Measurements from ENCODE around the gene HPCAL4. TPM values are rescaled to one million over a fixed set of nuclear protein-coding genes. Genes with fewer than 3 reads are reported as not detected.

Gene HPCAL4
- total RNA-seq, 1 experiment from 2014 or later: 0.14 TPM

DNA sequence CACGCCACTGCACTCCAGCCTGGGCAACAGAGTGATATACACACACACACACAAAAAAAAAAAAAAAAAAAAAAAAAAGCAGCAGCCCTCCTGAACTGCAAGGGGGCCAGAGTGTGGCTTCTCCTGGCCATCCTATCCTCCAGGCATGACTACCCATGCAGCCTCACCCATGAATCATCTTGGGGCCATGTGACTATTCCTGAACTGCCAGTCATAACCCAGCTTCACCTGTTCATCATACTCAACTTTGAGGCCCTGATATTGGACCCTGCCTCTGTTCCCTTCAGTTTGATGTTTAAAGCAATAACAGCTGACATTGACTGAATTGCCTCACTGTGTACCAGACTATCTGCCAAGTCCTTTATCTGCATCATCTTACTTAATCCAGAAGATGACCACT lies 2.8 kb upstream of the HPCAL4 start:
- CTCF ChIA-PET: interaction anchor here (0.7 kb wide), 1 partner anchor 39 kb away, joined by 4 read pairs; no protein-coding TSS in a partner anchor
- BruUV-seq (replicated peaks): no TSS peak
- Histone ChIP-seq H3K4me1 (peaks cover 4% of the 10 kb centered on the region; the same call in 1 of the 2 replicates), H3K36me3 (ENCODE audit: control insufficient read depth, insufficient read depth, low read length) (no peaks in the 10 kb centered on the region), H3K9me3 (no peaks in the 10 kb centered on the region), H3K27me3 (replicated peaks; ENCODE audit: control insufficient read depth, insufficient read depth, low read length) (no peaks in the 10 kb centered on the region; the same call in 1 of the 2 replicates), H3K4me3 (ENCODE audit: low read depth, low read length) (no peak overlapping the region)
- intact Hi-C loops (cut with micrococcal nuclease; ENCODE audit: unreplicated experiment): no loop called here
- H3K9me3 Mint-ChIP-seq (ENCODE audit: unreplicated experiment): no peaks in the 10 kb centered on the region
- H3K27ac Mint-ChIP-seq (ENCODE audit: unreplicated experiment): no peak overlapping the region
- H3K36me3 Mint-ChIP-seq (ENCODE audit: insufficient read depth, unreplicated experiment): no peaks in the 10 kb centered on the region
- TF ChIP-seq, protein P1, sequence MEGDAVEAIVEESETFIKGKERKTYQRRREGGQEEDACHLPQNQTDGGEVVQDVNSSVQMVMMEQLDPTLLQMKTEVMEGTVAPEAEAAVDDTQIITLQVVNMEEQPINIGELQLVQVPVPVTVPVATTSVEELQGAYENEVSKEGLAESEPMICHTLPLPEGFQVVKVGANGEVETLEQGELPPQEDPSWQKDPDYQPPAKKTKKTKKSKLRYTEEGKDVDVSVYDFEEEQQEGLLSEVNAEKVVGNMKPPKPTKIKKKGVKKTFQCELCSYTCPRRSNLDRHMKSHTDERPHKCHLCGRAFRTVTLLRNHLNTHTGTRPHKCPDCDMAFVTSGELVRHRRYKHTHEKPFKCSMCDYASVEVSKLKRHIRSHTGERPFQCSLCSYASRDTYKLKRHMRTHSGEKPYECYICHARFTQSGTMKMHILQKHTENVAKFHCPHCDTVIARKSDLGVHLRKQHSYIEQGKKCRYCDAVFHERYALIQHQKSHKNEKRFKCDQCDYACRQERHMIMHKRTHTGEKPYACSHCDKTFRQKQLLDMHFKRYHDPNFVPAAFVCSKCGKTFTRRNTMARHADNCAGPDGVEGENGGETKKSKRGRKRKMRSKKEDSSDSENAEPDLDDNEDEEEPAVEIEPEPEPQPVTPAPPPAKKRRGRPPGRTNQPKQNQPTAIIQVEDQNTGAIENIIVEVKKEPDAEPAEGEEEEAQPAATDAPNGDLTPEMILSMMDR (IDR thresholded peaks at IDR 0.05; ENCODE audit: insufficient read depth in 1 of 2, low read depth in 1 of 2, low read length in 1 of 2, severe bottlenecking in 1 of 2, unreplicated experiment in 1 of 2): no peak
- H3K4me3 Mint-ChIP-seq (ENCODE audit: unreplicated experiment): no peak overlapping the region
- peaks cover 17% of the 10 kb centered on the region for H3K27me3 Mint-ChIP-seq (ENCODE audit: insufficient read depth, unreplicated experiment)
- DNase-seq: no peak
- POLR2A ChIA-PET: no interaction called here
- no peaks in the 10 kb centered on the region for H3K4me1 Mint-ChIP-seq (ENCODE audit: low read depth, unreplicated experiment)

DNA sequence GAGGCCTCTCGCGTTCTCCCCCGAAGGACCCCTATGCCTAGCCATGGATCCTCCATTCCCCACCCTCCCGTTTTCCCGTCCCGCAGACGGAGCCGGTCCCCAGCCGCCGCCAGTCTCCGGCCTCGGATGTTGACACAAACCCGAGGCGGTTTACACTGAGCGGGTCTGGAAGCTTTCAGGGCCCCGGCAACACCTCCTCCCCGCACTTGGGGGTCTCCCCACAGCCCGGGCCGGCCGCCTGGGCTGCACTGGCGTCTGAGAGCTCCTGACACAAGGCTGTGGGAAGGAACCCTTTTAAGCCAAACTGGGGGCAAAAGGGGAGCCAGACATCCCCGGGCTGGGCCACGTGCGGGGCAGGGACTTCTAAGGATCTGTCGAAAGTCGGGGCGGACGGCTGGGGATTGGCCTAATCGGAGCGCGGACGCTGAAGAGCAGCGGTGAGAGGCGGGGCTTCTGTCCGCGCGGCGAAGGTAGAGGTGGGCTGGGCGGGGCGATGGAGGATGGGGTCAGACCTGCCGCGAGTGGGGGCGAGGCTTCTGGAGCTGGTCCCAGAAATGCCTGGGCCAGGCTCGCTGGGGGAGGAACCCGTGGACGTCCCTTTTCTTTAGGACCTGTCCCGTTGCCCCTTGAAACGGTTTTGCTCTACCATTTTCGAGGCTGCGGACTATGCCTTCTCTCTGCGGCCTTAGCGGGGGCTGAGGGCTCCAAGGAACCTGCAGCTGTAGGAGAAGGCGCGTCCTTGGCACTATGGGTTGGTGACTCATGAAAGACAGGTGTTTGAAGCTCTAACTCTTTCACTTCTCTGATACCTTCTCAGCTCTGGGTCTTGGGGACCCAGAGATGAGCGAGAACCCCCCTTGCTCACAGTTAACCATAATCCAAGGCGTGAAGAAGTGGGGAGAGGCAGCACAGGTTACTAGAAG lies 1.2 kb upstream of the HPCAL4 start:
- Histone ChIP-seq H3K4me3 (ENCODE audit: low read depth, low read length) (peak overlapping the region; percentile 30), H3K9me3 (no peaks in the 10 kb centered on the region), H3K36me3 (ENCODE audit: control insufficient read depth, insufficient read depth, low read length) (no peaks in the 10 kb centered on the region), H3K27me3 (replicated peaks; ENCODE audit: control insufficient read depth, insufficient read depth, low read length) (no peaks in the 10 kb centered on the region; the same call in 1 of the 2 replicates), H3K4me1 (peaks cover 4% of the 10 kb centered on the region; the same call in 1 of the 2 replicates)
- POLR2A ChIA-PET: interaction anchor here (1.3 kb wide), 1 partner anchor 9 kb away, joined by 4 read pairs; no protein-coding TSS in a partner anchor
- intact Hi-C loops (cut with micrococcal nuclease; ENCODE audit: unreplicated experiment): no loop called here
- CTCF ChIA-PET: interaction anchor here (0.5 to 0.6 kb wide), 2 partner anchors 37 to 641 kb away, joined by 3 to 4 read pairs; no protein-coding TSS in a partner anchor
- DNase-seq: no peak
- Mint-ChIP-seq H3K4me1 (ENCODE audit: low read depth, unreplicated experiment) (no peaks in the 10 kb centered on the region), H3K36me3 (ENCODE audit: insufficient read depth, unreplicated experiment) (no peaks in the 10 kb centered on the region), H3K27me3 (ENCODE audit: insufficient read depth, unreplicated experiment) (peaks cover 16% of the 10 kb centered on the region), H3K9me3 (ENCODE audit: unreplicated experiment) (no peaks in the 10 kb centered on the region), H3K27ac (ENCODE audit: unreplicated experiment) (no peak overlapping the region), H3K4me3 (ENCODE audit: unreplicated experiment) (peak overlapping the region; percentile 58)
- TF ChIP-seq, protein P1 (IDR thresholded peaks at IDR 0.05; ENCODE audit: insufficient read depth in 1 of 2, low read depth in 1 of 2, low read length in 1 of 2, severe bottlenecking in 1 of 2, unreplicated experiment in 1 of 2): no peak
- no TSS peak for BruUV-seq (replicated peaks)

DNA sequence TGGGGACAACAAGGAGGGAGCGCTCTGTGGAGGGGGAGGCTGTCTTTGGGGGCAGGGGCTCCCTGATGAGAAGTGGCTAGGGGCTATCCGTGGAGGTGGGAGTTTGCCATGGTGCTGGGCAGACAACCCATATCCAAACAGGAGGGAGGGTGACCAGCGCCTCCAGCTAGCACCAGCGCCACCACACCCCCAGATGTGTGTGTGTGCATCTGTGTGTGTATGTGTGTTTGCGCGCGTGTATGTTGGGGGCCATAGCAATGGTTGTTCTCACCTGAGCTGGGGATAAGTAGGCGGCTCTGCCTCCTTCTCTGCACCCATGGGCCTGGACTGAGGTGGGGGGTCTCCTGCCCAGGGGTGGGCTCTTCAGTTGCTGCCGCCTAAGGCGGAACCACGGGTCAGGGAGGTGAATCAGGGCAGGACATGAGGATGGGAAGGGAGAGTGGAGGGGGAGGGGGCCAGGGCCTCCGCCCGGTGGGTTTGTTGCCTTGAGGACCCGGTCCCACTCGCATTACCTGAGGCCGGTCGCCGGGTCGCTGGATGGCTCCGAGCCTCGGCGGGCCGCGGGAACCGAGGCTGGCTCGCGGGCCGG lies 345 bp downstream of the HPCAL4 start:
- no peaks in the 10 kb centered on the region; the same call in 1 of the 2 replicates for H3K27me3 ChIP-seq (replicated peaks; ENCODE audit: control insufficient read depth, insufficient read depth, low read length)
- no peaks in the 10 kb centered on the region for H3K36me3 Mint-ChIP-seq (ENCODE audit: insufficient read depth, unreplicated experiment)
- peak overlapping the region; percentile 58 for H3K4me3 Mint-ChIP-seq (ENCODE audit: unreplicated experiment)
- peak overlapping the region; percentile 22; the same call in 1 of the 2 replicates for H3K4me3 ChIP-seq (ENCODE audit: low read depth, low read length)
- TF ChIP-seq, protein P1 (IDR thresholded peaks at IDR 0.05; ENCODE audit: insufficient read depth in 1 of 2, low read depth in 1 of 2, low read length in 1 of 2, severe bottlenecking in 1 of 2, unreplicated experiment in 1 of 2): no peak
- ChIA-PET CTCF (interaction anchor here (0.5 to 1.1 kb wide), 3 partner anchors 33 to 141 kb away, joined by 3 to 6 read pairs (median 5); no protein-coding TSS in a partner anchor), POLR2A (interaction anchor here (1.0 kb wide), 1 partner anchor 48 kb away, joined by 11 read pairs; the partner anchor contains the start of gene PPIE)
- no peaks in the 10 kb centered on the region for H3K4me1 Mint-ChIP-seq (ENCODE audit: low read depth, unreplicated experiment)
- intact Hi-C loops (cut with micrococcal nuclease; ENCODE audit: unreplicated experiment): no loop called here
- H3K4me1 ChIP-seq: peaks cover 4% of the 10 kb centered on the region; the same call in 1 of the 2 replicates
- H3K9me3 ChIP-seq: no peaks in the 10 kb centered on the region
- H3K36me3 ChIP-seq (ENCODE audit: control insufficient read depth, insufficient read depth, low read length): no peaks in the 10 kb centered on the region
- no TSS peak for BruUV-seq (replicated peaks)
- H3K27ac Mint-ChIP-seq (ENCODE audit: unreplicated experiment): no peak overlapping the region
- DNase-seq: no peak
- no peaks in the 10 kb centered on the region for H3K9me3 Mint-ChIP-seq (ENCODE audit: unreplicated experiment)
- H3K27me3 Mint-ChIP-seq (ENCODE audit: insufficient read depth, unreplicated experiment): peaks cover 14% of the 10 kb centered on the region
